GM21576 (cell line): ENCODE data around the gene PDGFD.
A peak's percentile ranks its signal among the peaks of the same experiment; 100 is the strongest.

ENCODE experiments used
- ATAC-seq: cut with Tn5 transposase; IDR thresholded peaks from one replicate; pipeline ENCODE4 v1.9.1; 2021; ENCODE audit warnings: mild to moderate bottlenecking, moderate library complexity; ENCODE audit not compliant: unreplicated experiment

The PDGFD gene

GRCh38 chr11:104164028-104164520 lies at the start of gene PDGFD:
TSS of gene PDGFD (minus strand) at chr11:104164147.
- ATAC-seq: peak; percentile 94

GRCh38 chr11:104206936-104207335 lies 43.0 kb upstream of the PDGFD start:
- no peak for ATAC-seq

GRCh38 chr11:104205838-104206237 lies 41.9 kb upstream of the PDGFD start:
- ATAC-seq: no peak

GRCh38 chr11:104200688-104201087 lies 36.7 kb upstream of the PDGFD start:
- ATAC-seq: no peak

- no peak for ATAC-seq
Measured at GRCh38 chr11:104199053-104199452, 35.1 kb upstream of the PDGFD start.

- no peak for ATAC-seq
Measured at GRCh38 chr11:104198576-104198975, 34.6 kb upstream of the PDGFD start.

- ATAC-seq: no peak
Measured at GRCh38 chr11:104191124-104191523, 27.2 kb upstream of the PDGFD start.

- ATAC-seq: no peak
Measured at GRCh38 chr11:104183593-104183992, 19.6 kb upstream of the PDGFD start.

GRCh38 chr11:104175769-104176168 lies 11.8 kb upstream of the PDGFD start:
- no peak for ATAC-seq

- no peak for ATAC-seq
Measured at GRCh38 chr11:104169091-104169490, 5.1 kb upstream of the PDGFD start.

- ATAC-seq: no peak
Measured at GRCh38 chr11:104165014-104165413, 1.1 kb upstream of the PDGFD start.

- ATAC-seq: peak; percentile 10
Measured at GRCh38 chr11:104163100-104164027, 583 bp downstream of the PDGFD start.

GRCh38 chr11:104161751-104162450 lies 2.0 kb downstream of the PDGFD start:
- no peak for ATAC-seq

GRCh38 chr11:104159356-104159755 lies 4.6 kb downstream of the PDGFD start:
- no peak for ATAC-seq

- no peak for ATAC-seq
Measured at GRCh38 chr11:104155375-104155774, 8.6 kb downstream of the PDGFD start.

GRCh38 chr11:104154296-104154695 lies 9.7 kb downstream of the PDGFD start:
- ATAC-seq: no peak

- ATAC-seq: peak; percentile 41
Measured at GRCh38 chr11:104152941-104153505, 10.9 kb downstream of the PDGFD start.

- no peak for ATAC-seq
Measured at GRCh38 chr11:104151404-104152204, 12.3 kb downstream of the PDGFD start.

- ATAC-seq: no peak
Measured at GRCh38 chr11:104148706-104149105, 15.2 kb downstream of the PDGFD start.

- ATAC-seq: no peak
Measured at GRCh38 chr11:104148074-104148473, 15.9 kb downstream of the PDGFD start.

- ATAC-seq: no peak
Measured at GRCh38 chr11:104146943-104147342, 17.0 kb downstream of the PDGFD start.
